H9 (cell line): ENCODE results near the gene USP7. TPM values are rescaled to one million over a fixed set of nuclear protein-coding genes. Genes with fewer than 3 reads are reported as not detected.

Experiments
- DNase-seq: peaks from one replicate; pipeline ENCODE4 v3.0.0-alpha.2; 2017
- H2AFZ ChIP-seq: one replicate; pipeline ENCODE4 v1.6.1; 2013; ENCODE audit warnings: mild to moderate bottlenecking, low read length, control low read depth, moderate library complexity
- H2AK5ac ChIP-seq: 2 replicates; pipeline ENCODE4 v1.6.1; 2013; ENCODE audit warnings: low read length, control low read depth, mixed read lengths; ENCODE audit not compliant: insufficient read length
- H2BK120ac ChIP-seq: one replicate; pipeline ENCODE4 v1.6.1; 2013; ENCODE audit warnings: low read depth, mild to moderate bottlenecking, low read length, control low read depth, inconsistent platforms; ENCODE audit not compliant: poor library complexity, severe bottlenecking
- H2BK12ac ChIP-seq: 2 replicates; pipeline ENCODE4 v1.6.1; 2013; ENCODE audit warnings: low read length, control low read depth, mixed read lengths, low read depth; ENCODE audit not compliant: insufficient read length
- H2BK15ac ChIP-seq: 2 replicates; pipeline ENCODE4 v1.6.1; 2013; ENCODE audit warnings: low read depth, low read length, control low read depth
- H2BK20ac ChIP-seq: one replicate; pipeline ENCODE4 v1.6.1; 2013; ENCODE audit warnings: low read depth, mild to moderate bottlenecking, low read length, control low read depth, inconsistent platforms; ENCODE audit not compliant: poor library complexity, severe bottlenecking
- H2BK5ac ChIP-seq: 2 replicates; pipeline ENCODE4 v1.6.1; 2013; ENCODE audit warnings: low read length, control low read depth, mixed read lengths; ENCODE audit not compliant: insufficient read length
- H3K14ac ChIP-seq: 2 replicates; pipeline ENCODE4 v1.6.1; 2013; ENCODE audit warnings: low read length, control low read depth; ENCODE audit not compliant: insufficient read depth
- H3K18ac ChIP-seq: 2 replicates; pipeline ENCODE4 v1.6.1; 2013; ENCODE audit warnings: low read depth, mild to moderate bottlenecking, mixed read lengths, low read length, control low read depth; ENCODE audit not compliant: insufficient read length
- H3K23ac ChIP-seq: 2 replicates; pipeline ENCODE4 v1.6.1; 2013; ENCODE audit warnings: low read length, control low read depth, mixed read lengths, low read depth; ENCODE audit not compliant: insufficient read length
- H3K23me2 ChIP-seq: 2 replicates; pipeline ENCODE4 v1.6.1; 2013; ENCODE audit warnings: low read depth, mild to moderate bottlenecking, mixed read lengths, low read length, control low read depth; ENCODE audit not compliant: insufficient read length, poor library complexity, severe bottlenecking
- H3K27ac ChIP-seq: 2 replicates; pipeline ENCODE4 v1.5.1; 2013; ENCODE audit warnings: low read length, control low read depth, mixed read lengths, low read depth; ENCODE audit not compliant: insufficient read length
- H3K27me3 ChIP-seq: 2 replicates; pipeline ENCODE4 v1.6.1; 2013; ENCODE audit warnings: low read length, control low read depth, inconsistent platforms; ENCODE audit not compliant: insufficient read depth
- H3K4ac ChIP-seq: 2 replicates; pipeline ENCODE4 v1.6.1; 2013; ENCODE audit warnings: low read depth, mild to moderate bottlenecking, control low read depth, inconsistent platforms, low read length, moderate library complexity
- H3K4me1 ChIP-seq: 2 replicates; pipeline ENCODE4 v1.6.1; 2013; ENCODE audit warnings: low read length, control low read depth, inconsistent platforms; ENCODE audit not compliant: insufficient read depth
- H3K4me2 ChIP-seq: 2 replicates; pipeline ENCODE4 v1.6.1; 2013; ENCODE audit warnings: low read length, control low read depth, mixed read lengths; ENCODE audit not compliant: insufficient read length, insufficient read depth
- H3K56ac ChIP-seq: 2 replicates; pipeline ENCODE4 v1.6.1; 2013; ENCODE audit warnings: low read depth, mild to moderate bottlenecking, mixed read lengths, low read length, control low read depth; ENCODE audit not compliant: insufficient read length
- H3K79me1 ChIP-seq: 2 replicates; pipeline ENCODE4 v1.6.1; 2013; ENCODE audit warnings: low read depth, mild to moderate bottlenecking, moderate library complexity, low read length, control low read depth, inconsistent platforms; ENCODE audit not compliant: insufficient read depth, poor library complexity, severe bottlenecking
- H3K79me2 ChIP-seq: 2 replicates; pipeline ENCODE4 v1.6.1; 2013; ENCODE audit warnings: low read length, control low read depth, inconsistent platforms; ENCODE audit not compliant: insufficient read depth
- H3K9ac ChIP-seq: 2 replicates; pipeline ENCODE4 v1.6.1; 2013; ENCODE audit warnings: low read length, control low read depth, mixed read lengths; ENCODE audit not compliant: insufficient read length; ENCODE audit errors: extremely low read depth
- H3K9me3 ChIP-seq: one replicate; pipeline ENCODE4 v1.6.1; 2013; ENCODE audit warnings: low read depth, low read length, inconsistent platforms; ENCODE audit not compliant: control insufficient read depth
- H3T11ph ChIP-seq: one replicate; pipeline ENCODE4 v1.6.1; 2013; ENCODE audit warnings: mild to moderate bottlenecking, low read length, control low read depth, inconsistent platforms
- H4K20me1 ChIP-seq: one replicate; pipeline ENCODE4 v1.6.1; 2013; ENCODE audit not compliant: control insufficient read depth, insufficient read length, insufficient read depth
- H4K5ac ChIP-seq: 2 replicates; pipeline ENCODE4 v1.6.1; 2013; ENCODE audit warnings: low read depth, mild to moderate bottlenecking, mixed read lengths, low read length, control low read depth; ENCODE audit not compliant: insufficient read length
- H4K8ac ChIP-seq: replicated peaks from 2 replicates; pipeline ENCODE4 v1.6.1; 2013; ENCODE audit warnings: low read length, control low read depth, mixed read lengths, low read depth; ENCODE audit not compliant: insufficient read length
- H4K91ac ChIP-seq: 2 replicates; pipeline ENCODE4 v1.6.1; 2013; ENCODE audit warnings: low read depth, mild to moderate bottlenecking, moderate library complexity, mixed read lengths, low read length, control low read depth; ENCODE audit not compliant: insufficient read length
- H3K27ac Mint-ChIP-seq, 3 experiments: 2 replicates in 2 of 3; 3 replicates in 1 of 3; pipeline ENCODE4 v1.8.0; 2020 to 2021; ENCODE audit warnings: mixed read lengths in 3 of 3, mild to moderate bottlenecking in 1 of 3, moderate library complexity in 1 of 3
- H3K27me3 Mint-ChIP-seq: 2 replicates; pipeline ENCODE4 v1.8.0; 2021; ENCODE audit warnings: low read depth, mild to moderate bottlenecking, moderate library complexity, mixed read lengths
- H3K36me3 Mint-ChIP-seq, 3 experiments: 2 replicates in 2 of 3; 3 replicates in 1 of 3; pipeline ENCODE4 v1.8.0; 2020 to 2021; ENCODE audit warnings: low read depth in 3 of 3, mixed read lengths in 3 of 3; ENCODE audit not compliant: insufficient read depth in 1 of 3
- H3K4me1 Mint-ChIP-seq, 2 experiments: 2 replicates each; pipeline ENCODE4 v1.8.0; 2020; ENCODE audit warnings: mixed read lengths in 2 of 2
- H3K4me3 Mint-ChIP-seq, 2 experiments: 2 replicates in 1 of 2; 3 replicates in 1 of 2; pipeline ENCODE4 v1.8.0; 2020 to 2021; ENCODE audit warnings: mild to moderate bottlenecking in 2 of 2, mixed read lengths in 2 of 2, moderate library complexity in 1 of 2
- H3K9me3 Mint-ChIP-seq, 2 experiments: 2 replicates in 1 of 2; 3 replicates in 1 of 2; pipeline ENCODE4 v1.8.0; 2020; ENCODE audit warnings: mild to moderate bottlenecking in 2 of 2, mixed read lengths in 2 of 2, moderate library complexity in 1 of 2
- CTCF ChIP-seq: fragments of 200-600 bp; sonication (generic); conservative IDR thresholded peaks from 3 replicates; pipeline ENCODE4 v1.8.0; 2021; ENCODE audit warnings: antibody characterized with exemption, mild to moderate bottlenecking
- WGBS: extraction: QIAGEN DNeasy Blood & Tissue Kit; methylation state at CpG from one replicate; pipeline ENCODE4 v1.1.7; 2013; ENCODE audit warnings: missing lambda C conversion rate, low lambda C conversion rate, mixed read lengths; ENCODE audit not compliant: insufficient read length; ENCODE audit errors: extremely low coverage; 5-methylcytosine and 5-hydroxymethylcytosine counted together
- total RNA-seq: library from RNA; stranded (reverse); gene quantifications from 2 replicates; pipeline ENCODE4 v1.2.1, GENCODE V29; 2021

USP7 gene
- total RNA-seq, 1 experiment from 2014 or later, result 192 TPM

GRCh38 chr16:8865145-8865882 is 98.4 kb downstream of the USP7 start:
- Histone ChIP-seq H2BK12ac (no peak overlapping the region), H3K79me1 (peaks cover 3% of the 10 kb centered on the region), H3K4ac (no peak overlapping the region), H3K79me2 (peaks cover 57% of the 10 kb centered on the region; the same call in 1 of the 2 replicates), H2BK120ac (no peak overlapping the region), H3K14ac (no peak overlapping the region), H2BK20ac (no peak overlapping the region), H2BK15ac (no peak overlapping the region), H3K56ac (no peak overlapping the region), H3K4me1 (peaks cover 20% of the 10 kb centered on the region; the same call in 1 of the 2 replicates), H3K23me2 (peaks cover 15% of the 10 kb centered on the region), H3K18ac (no peak overlapping the region), H3K9ac (no peak overlapping the region), H2AK5ac (no peak overlapping the region), H3K9me3 (no peaks in the 10 kb centered on the region), H2BK5ac (no peak overlapping the region), H3K23ac (no peak overlapping the region), H2AFZ (no peak overlapping the region), H4K8ac (no peak overlapping the region), H3T11ph (no peak overlapping the region), H3K27me3 (no peaks in the 10 kb centered on the region), H3K27ac (no peak overlapping the region), H4K91ac (no peak overlapping the region), H4K20me1 (peaks cover 5% of the 10 kb centered on the region), H3K4me2 (peak overlapping the region; percentile 24), H4K5ac (no peak overlapping the region)
- H3K36me3 Mint-ChIP-seq, result peaks cover 14 to 17% (median 14%) of the 10 kb centered on the region in 3 experiments
- peaks cover 2% of the 10 kb centered on the region; the same call in 1 of the 2 replicates for H3K27me3 Mint-ChIP-seq
- WGBS, result no CpG with 5 or more reads among the region's 14 CpGs
- peak overlapping the region; percentile 90 for H3K4me3 Mint-ChIP-seq
- H3K27ac Mint-ChIP-seq, result peak overlapping the region; percentile 94 to 96 (median 95); a peak in 4 of 7 replicates
- H3K4me1 Mint-ChIP-seq, result peaks cover 54 to 66% of the 10 kb centered on the region in 2 experiments
- H3K9me3 Mint-ChIP-seq, result no peaks in the 10 kb centered on the region; a peak in 2 of 5 replicates
- DNase-seq, result no peak
- no peak for TF ChIP-seq CTCF
